HepG2 (cell line): ENCODE results near the gene DACT2.

Experiments
- CHCHD3 ChIP-seq: sonication (generic); formaldehyde crosslinking; IDR thresholded peaks from 2 replicates; pipeline ENCODE4 v1.8.0; 2022; ENCODE audit warnings: mild to moderate bottlenecking, missing genetic modification reagents, moderate library complexity
- CTCF ChIP-seq: sonication (generic); formaldehyde crosslinking; IDR thresholded peaks from 2 replicates; pipeline ENCODE4 v1.5.0; 2020; ENCODE audit warnings: mild to moderate bottlenecking, missing genetic modification reagents, moderate library complexity
- TCF7L2 ChIP-seq: IDR thresholded peaks from 2 replicates; pipeline ENCODE4 v1.6.1; 2011; ENCODE audit warnings: mild to moderate bottlenecking, low read depth, low read length, moderate library complexity

- TF ChIP-seq CHCHD3 (no peak), TCF7L2 (no peak), CTCF (CRISPR knock-in tag) (no peak)
Observed at GRCh38 chr6:168345266-168345665, 25.7 kb upstream of the DACT2 start.
